ENCODE data around the gene CNTNAP4. TPM values are rescaled to one million over a fixed set of nuclear protein-coding genes. Genes with fewer than 3 reads are reported as not detected.

Gene CNTNAP4
- total RNA-seq, 1 experiment from 2014 or later = not detected

DNA sequence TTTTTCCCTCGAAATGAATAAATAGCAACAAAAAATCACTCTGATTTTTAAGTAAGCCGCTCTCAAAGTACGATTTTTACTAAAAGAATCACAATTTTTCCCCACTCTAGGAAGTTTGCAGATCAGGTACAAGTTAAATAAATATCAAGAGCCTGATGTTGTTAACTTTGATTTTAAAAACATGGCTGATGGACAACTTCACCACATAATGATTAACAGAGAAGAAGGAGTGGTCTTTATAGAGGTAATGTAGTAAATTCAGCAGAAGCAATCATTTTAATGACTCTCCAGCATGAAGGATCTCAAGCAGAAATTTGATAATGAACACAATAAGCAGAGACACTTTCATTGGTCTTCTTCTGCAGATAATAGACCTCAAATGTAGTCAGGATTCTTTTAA lies 262.4 kb downstream of the CNTNAP4 start:
- no peak overlapping the region for H2BK12ac ChIP-seq (ENCODE audit: insufficient read length, low read depth, low read length)
- no peak for DNase-seq
- no peaks in the 10 kb centered on the region for H3K27me3 ChIP-seq (ENCODE audit: insufficient read depth, low read length)
- no CpG with 5 or more reads among the region's 3 CpGs for WGBS (ENCODE audit: extremely low coverage, insufficient read length, low lambda C conversion rate)
- no peak overlapping the region for H2BK15ac ChIP-seq (ENCODE audit: low read depth, low read length)
- H3K4me3 Mint-ChIP-seq = no peak overlapping the region
- H3T11ph ChIP-seq (ENCODE audit: low read length) = no peak overlapping the region
- H4K5ac ChIP-seq (ENCODE audit: insufficient read length, low read depth, low read length) = no peak overlapping the region
- H3K4me2 ChIP-seq (ENCODE audit: insufficient read depth, insufficient read length, low read length) = no peak overlapping the region
- no peak overlapping the region for H2AK5ac ChIP-seq (ENCODE audit: insufficient read length, low read length)
- H4K91ac ChIP-seq (ENCODE audit: insufficient read length, low read depth, low read length) = no peak overlapping the region
- no peaks in the 10 kb centered on the region for H3K9me3 ChIP-seq (ENCODE audit: control insufficient read depth, low read depth, low read length)
- no peak overlapping the region for H2BK120ac ChIP-seq (ENCODE audit: low read depth, low read length, poor library complexity, severe bottlenecking)
- H2AFZ ChIP-seq (ENCODE audit: low read length) = no peak overlapping the region
- H3K14ac ChIP-seq (ENCODE audit: insufficient read depth, low read length) = no peak overlapping the region
- peaks cover 6% of the 10 kb centered on the region; the same call in 1 of the 2 replicates for H3K27me3 Mint-ChIP-seq (ENCODE audit: low read depth)
- no peaks in the 10 kb centered on the region for H3K4me1 ChIP-seq (ENCODE audit: insufficient read depth, low read length)
- no peak overlapping the region for H4K8ac ChIP-seq (replicated peaks; ENCODE audit: insufficient read length, low read depth, low read length)
- no peak overlapping the region for H3K18ac ChIP-seq (ENCODE audit: insufficient read length, low read depth, low read length)
- H3K4ac ChIP-seq (ENCODE audit: low read depth, low read length) = no peak overlapping the region
- no peaks in the 10 kb centered on the region for H3K79me2 ChIP-seq (ENCODE audit: insufficient read depth, low read length)
- no peak overlapping the region for H2BK20ac ChIP-seq (ENCODE audit: low read depth, low read length, poor library complexity, severe bottlenecking)
- H3K4me1 Mint-ChIP-seq = no peaks in the 10 kb centered on the region
- H4K20me1 ChIP-seq (ENCODE audit: control insufficient read depth, insufficient read depth, insufficient read length) = no peaks in the 10 kb centered on the region
- no peak overlapping the region for H3K56ac ChIP-seq (ENCODE audit: insufficient read length, low read depth, low read length)
- H3K9me3 Mint-ChIP-seq = no peaks in the 10 kb centered on the region
- no peak overlapping the region for H3K27ac Mint-ChIP-seq
- H3K79me1 ChIP-seq (ENCODE audit: insufficient read depth, low read depth, low read length, poor library complexity, severe bottlenecking) = no peaks in the 10 kb centered on the region
- no peak overlapping the region for H3K9ac ChIP-seq (ENCODE audit: extremely low read depth, insufficient read length, low read length)
- TF ChIP-seq, protein P1, sequence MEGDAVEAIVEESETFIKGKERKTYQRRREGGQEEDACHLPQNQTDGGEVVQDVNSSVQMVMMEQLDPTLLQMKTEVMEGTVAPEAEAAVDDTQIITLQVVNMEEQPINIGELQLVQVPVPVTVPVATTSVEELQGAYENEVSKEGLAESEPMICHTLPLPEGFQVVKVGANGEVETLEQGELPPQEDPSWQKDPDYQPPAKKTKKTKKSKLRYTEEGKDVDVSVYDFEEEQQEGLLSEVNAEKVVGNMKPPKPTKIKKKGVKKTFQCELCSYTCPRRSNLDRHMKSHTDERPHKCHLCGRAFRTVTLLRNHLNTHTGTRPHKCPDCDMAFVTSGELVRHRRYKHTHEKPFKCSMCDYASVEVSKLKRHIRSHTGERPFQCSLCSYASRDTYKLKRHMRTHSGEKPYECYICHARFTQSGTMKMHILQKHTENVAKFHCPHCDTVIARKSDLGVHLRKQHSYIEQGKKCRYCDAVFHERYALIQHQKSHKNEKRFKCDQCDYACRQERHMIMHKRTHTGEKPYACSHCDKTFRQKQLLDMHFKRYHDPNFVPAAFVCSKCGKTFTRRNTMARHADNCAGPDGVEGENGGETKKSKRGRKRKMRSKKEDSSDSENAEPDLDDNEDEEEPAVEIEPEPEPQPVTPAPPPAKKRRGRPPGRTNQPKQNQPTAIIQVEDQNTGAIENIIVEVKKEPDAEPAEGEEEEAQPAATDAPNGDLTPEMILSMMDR (conservative IDR thresholded peaks at IDR 0.05) = no peak
- H3K23me2 ChIP-seq (ENCODE audit: insufficient read length, low read depth, low read length, poor library complexity, severe bottlenecking) = no peaks in the 10 kb centered on the region
- H2BK5ac ChIP-seq (ENCODE audit: insufficient read length, low read length) = no peak overlapping the region
- H3K23ac ChIP-seq (ENCODE audit: insufficient read length, low read depth, low read length) = no peak overlapping the region
- H3K36me3 Mint-ChIP-seq (ENCODE audit: insufficient read depth in 1 of 3, low read depth in 3 of 3) = no peaks in the 10 kb centered on the region
- H3K27ac ChIP-seq (ENCODE audit: insufficient read length, low read depth, low read length) = no peak overlapping the region

Data from H9 (cell line).